ENCODE measurements around the gene PRKAG1.

PRKAG1 gene

GRCh38 chr12:49050507-49051372 lies 32.2 kb upstream of the PRKAG1 start:
- Histone ChIP-seq H3K4me3 (ENCODE audit: low read depth in 1 of 5, low read length in 5 of 5) (no peak overlapping the region), H3K27ac (ENCODE audit: low read depth, low read length) (no peak overlapping the region), H3K36me3 (ENCODE audit: control insufficient read depth in 5 of 5, insufficient read depth in 5 of 5, low read length in 5 of 5) (peaks cover 10 to 95% (median 92%) of the 10 kb centered on the region in 5 donors), H3K27me3 (ENCODE audit: control insufficient read depth in 5 of 5, insufficient read depth in 4 of 5, low read length in 5 of 5) (no peaks in the 10 kb centered on the region), H3K9ac (ENCODE audit: low read length in 5 of 5) (no peak overlapping the region), H3K4me1 (ENCODE audit: control insufficient read depth in 5 of 5, insufficient read depth in 5 of 5, low read length in 5 of 5) (peaks cover 0 to 14% (median 7%) of the 10 kb centered on the region in 5 donors), H3K9me3 (ENCODE audit: control insufficient read depth in 5 of 5, low read length in 5 of 5) (no peaks in the 10 kb centered on the region)

GRCh38 chr12:49049566-49050224 lies 31.1 kb upstream of the PRKAG1 start:
- no peak overlapping the region for H3K9ac ChIP-seq (ENCODE audit: low read length in 5 of 5)
- no peaks in the 10 kb centered on the region for H3K27me3 ChIP-seq (ENCODE audit: control insufficient read depth in 5 of 5, insufficient read depth in 4 of 5, low read length in 5 of 5)
- no peaks in the 10 kb centered on the region for H3K9me3 ChIP-seq (ENCODE audit: control insufficient read depth in 5 of 5, low read length in 5 of 5)
- H3K36me3 ChIP-seq (ENCODE audit: control insufficient read depth in 5 of 5, insufficient read depth in 5 of 5, low read length in 5 of 5): peaks cover 10 to 100% (median 98%) of the 10 kb centered on the region in 5 donors
- no peak overlapping the region for H3K4me3 ChIP-seq (ENCODE audit: low read depth in 1 of 5, low read length in 5 of 5)
- H3K4me1 ChIP-seq (ENCODE audit: control insufficient read depth in 5 of 5, insufficient read depth in 5 of 5, low read length in 5 of 5): peaks cover 0 to 3% (median 0%) of the 10 kb centered on the region in 5 donors
- no peak overlapping the region for H3K27ac ChIP-seq (ENCODE audit: low read depth, low read length)

GRCh38 chr12:49048953-49049352 lies 30.4 kb upstream of the PRKAG1 start:
- no peaks in the 10 kb centered on the region for H3K27me3 ChIP-seq (ENCODE audit: control insufficient read depth in 5 of 5, insufficient read depth in 4 of 5, low read length in 5 of 5)
- H3K27ac ChIP-seq (ENCODE audit: low read depth, low read length): no peak overlapping the region
- H3K4me1 ChIP-seq (ENCODE audit: control insufficient read depth in 5 of 5, insufficient read depth in 5 of 5, low read length in 5 of 5): no peaks in the 10 kb centered on the region
- no peak overlapping the region for H3K9ac ChIP-seq (ENCODE audit: low read length in 5 of 5)
- no peaks in the 10 kb centered on the region for H3K9me3 ChIP-seq (ENCODE audit: control insufficient read depth in 5 of 5, low read length in 5 of 5)
- no peak overlapping the region for H3K4me3 ChIP-seq (ENCODE audit: low read depth in 1 of 5, low read length in 5 of 5)
- H3K36me3 ChIP-seq (ENCODE audit: control insufficient read depth in 5 of 5, insufficient read depth in 5 of 5, low read length in 5 of 5): peaks cover 10 to 100% (median 98%) of the 10 kb centered on the region in 5 donors

GRCh38 chr12:49046129-49046895 lies 27.7 kb upstream of the PRKAG1 start:
- H3K36me3 ChIP-seq (ENCODE audit: control insufficient read depth in 5 of 5, insufficient read depth in 5 of 5, low read length in 5 of 5): peaks cover 7 to 100% (median 98%) of the 10 kb centered on the region in 5 donors
- H3K27ac ChIP-seq (ENCODE audit: low read depth, low read length): no peak overlapping the region
- H3K4me1 ChIP-seq (ENCODE audit: control insufficient read depth in 5 of 5, insufficient read depth in 5 of 5, low read length in 5 of 5): no peaks in the 10 kb centered on the region
- H3K9ac ChIP-seq (ENCODE audit: low read length in 5 of 5): no peak overlapping the region
- no peaks in the 10 kb centered on the region for H3K9me3 ChIP-seq (ENCODE audit: control insufficient read depth in 5 of 5, low read length in 5 of 5)
- no peak overlapping the region for H3K4me3 ChIP-seq (ENCODE audit: low read depth in 1 of 5, low read length in 5 of 5)
- no peaks in the 10 kb centered on the region for H3K27me3 ChIP-seq (ENCODE audit: control insufficient read depth in 5 of 5, insufficient read depth in 4 of 5, low read length in 5 of 5)

- peak overlapping the region in 1 of 5 donors; percentile 46 for H3K9ac ChIP-seq (ENCODE audit: low read length in 5 of 5)
- H3K27me3 ChIP-seq (ENCODE audit: control insufficient read depth in 5 of 5, insufficient read depth in 4 of 5, low read length in 5 of 5): no peaks in the 10 kb centered on the region
- H3K4me1 ChIP-seq (ENCODE audit: control insufficient read depth in 5 of 5, insufficient read depth in 5 of 5, low read length in 5 of 5): no peaks in the 10 kb centered on the region
- no peaks in the 10 kb centered on the region for H3K9me3 ChIP-seq (ENCODE audit: control insufficient read depth in 5 of 5, low read length in 5 of 5)
- H3K36me3 ChIP-seq (ENCODE audit: control insufficient read depth in 5 of 5, insufficient read depth in 5 of 5, low read length in 5 of 5): peaks cover 7 to 100% (median 98%) of the 10 kb centered on the region in 5 donors
- H3K4me3 ChIP-seq (ENCODE audit: low read depth in 1 of 5, low read length in 5 of 5): no peak overlapping the region
- H3K27ac ChIP-seq (ENCODE audit: low read depth, low read length): no peak overlapping the region
Measured at GRCh38 chr12:49044660-49045059, 26.1 kb upstream of the PRKAG1 start.

GRCh38 chr12:49043856-49044258 lies 25.3 kb upstream of the PRKAG1 start:
- no peak overlapping the region for H3K27ac ChIP-seq (ENCODE audit: low read depth, low read length)
- H3K9me3 ChIP-seq (ENCODE audit: control insufficient read depth in 5 of 5, low read length in 5 of 5): no peaks in the 10 kb centered on the region
- H3K9ac ChIP-seq (ENCODE audit: low read length in 5 of 5): no peak overlapping the region
- H3K4me1 ChIP-seq (ENCODE audit: control insufficient read depth in 5 of 5, insufficient read depth in 5 of 5, low read length in 5 of 5): no peaks in the 10 kb centered on the region
- no peaks in the 10 kb centered on the region for H3K27me3 ChIP-seq (ENCODE audit: control insufficient read depth in 5 of 5, insufficient read depth in 4 of 5, low read length in 5 of 5)
- H3K36me3 ChIP-seq (ENCODE audit: control insufficient read depth in 5 of 5, insufficient read depth in 5 of 5, low read length in 5 of 5): peaks cover 7 to 100% (median 98%) of the 10 kb centered on the region in 5 donors
- no peak overlapping the region for H3K4me3 ChIP-seq (ENCODE audit: low read depth in 1 of 5, low read length in 5 of 5)

GRCh38 chr12:49043241-49043640 lies 24.7 kb upstream of the PRKAG1 start:
- Histone ChIP-seq H3K9ac (ENCODE audit: low read length in 5 of 5) (no peak overlapping the region), H3K36me3 (ENCODE audit: control insufficient read depth in 5 of 5, insufficient read depth in 5 of 5, low read length in 5 of 5) (peaks cover 2 to 100% (median 98%) of the 10 kb centered on the region in 5 donors), H3K27me3 (ENCODE audit: control insufficient read depth in 5 of 5, insufficient read depth in 4 of 5, low read length in 5 of 5) (no peaks in the 10 kb centered on the region), H3K4me1 (ENCODE audit: control insufficient read depth in 5 of 5, insufficient read depth in 5 of 5, low read length in 5 of 5) (no peaks in the 10 kb centered on the region), H3K27ac (ENCODE audit: low read depth, low read length) (no peak overlapping the region), H3K9me3 (ENCODE audit: control insufficient read depth in 5 of 5, low read length in 5 of 5) (no peaks in the 10 kb centered on the region), H3K4me3 (ENCODE audit: low read depth in 1 of 5, low read length in 5 of 5) (no peak overlapping the region)

GRCh38 chr12:49041881-49042484 lies 23.4 kb upstream of the PRKAG1 start:
- Histone ChIP-seq H3K9ac (ENCODE audit: low read length in 5 of 5) (no peak overlapping the region), H3K4me3 (ENCODE audit: low read depth in 1 of 5, low read length in 5 of 5) (no peak overlapping the region), H3K36me3 (ENCODE audit: control insufficient read depth in 5 of 5, insufficient read depth in 5 of 5, low read length in 5 of 5) (peaks cover 0 to 100% (median 98%) of the 10 kb centered on the region in 5 donors), H3K27me3 (ENCODE audit: control insufficient read depth in 5 of 5, insufficient read depth in 4 of 5, low read length in 5 of 5) (no peaks in the 10 kb centered on the region), H3K27ac (ENCODE audit: low read depth, low read length) (no peak overlapping the region), H3K4me1 (ENCODE audit: control insufficient read depth in 5 of 5, insufficient read depth in 5 of 5, low read length in 5 of 5) (no peaks in the 10 kb centered on the region), H3K9me3 (ENCODE audit: control insufficient read depth in 5 of 5, low read length in 5 of 5) (no peaks in the 10 kb centered on the region)

GRCh38 chr12:49041036-49041880 lies 22.7 kb upstream of the PRKAG1 start:
- H3K4me3 ChIP-seq (ENCODE audit: low read depth in 1 of 5, low read length in 5 of 5): no peak overlapping the region
- no peaks in the 10 kb centered on the region for H3K4me1 ChIP-seq (ENCODE audit: control insufficient read depth in 5 of 5, insufficient read depth in 5 of 5, low read length in 5 of 5)
- H3K27ac ChIP-seq (ENCODE audit: low read depth, low read length): no peak overlapping the region
- peaks cover 2 to 98% (median 97%) of the 10 kb centered on the region in 5 donors for H3K36me3 ChIP-seq (ENCODE audit: control insufficient read depth in 5 of 5, insufficient read depth in 5 of 5, low read length in 5 of 5)
- no peaks in the 10 kb centered on the region for H3K27me3 ChIP-seq (ENCODE audit: control insufficient read depth in 5 of 5, insufficient read depth in 4 of 5, low read length in 5 of 5)
- no peaks in the 10 kb centered on the region for H3K9me3 ChIP-seq (ENCODE audit: control insufficient read depth in 5 of 5, low read length in 5 of 5)
- no peak overlapping the region for H3K9ac ChIP-seq (ENCODE audit: low read length in 5 of 5)

Measured in subcutaneous abdominal adipose tissue (tissue), 5 donors.